ENCODE results near the gene ITPKC.

Gene ITPKC

DNA sequence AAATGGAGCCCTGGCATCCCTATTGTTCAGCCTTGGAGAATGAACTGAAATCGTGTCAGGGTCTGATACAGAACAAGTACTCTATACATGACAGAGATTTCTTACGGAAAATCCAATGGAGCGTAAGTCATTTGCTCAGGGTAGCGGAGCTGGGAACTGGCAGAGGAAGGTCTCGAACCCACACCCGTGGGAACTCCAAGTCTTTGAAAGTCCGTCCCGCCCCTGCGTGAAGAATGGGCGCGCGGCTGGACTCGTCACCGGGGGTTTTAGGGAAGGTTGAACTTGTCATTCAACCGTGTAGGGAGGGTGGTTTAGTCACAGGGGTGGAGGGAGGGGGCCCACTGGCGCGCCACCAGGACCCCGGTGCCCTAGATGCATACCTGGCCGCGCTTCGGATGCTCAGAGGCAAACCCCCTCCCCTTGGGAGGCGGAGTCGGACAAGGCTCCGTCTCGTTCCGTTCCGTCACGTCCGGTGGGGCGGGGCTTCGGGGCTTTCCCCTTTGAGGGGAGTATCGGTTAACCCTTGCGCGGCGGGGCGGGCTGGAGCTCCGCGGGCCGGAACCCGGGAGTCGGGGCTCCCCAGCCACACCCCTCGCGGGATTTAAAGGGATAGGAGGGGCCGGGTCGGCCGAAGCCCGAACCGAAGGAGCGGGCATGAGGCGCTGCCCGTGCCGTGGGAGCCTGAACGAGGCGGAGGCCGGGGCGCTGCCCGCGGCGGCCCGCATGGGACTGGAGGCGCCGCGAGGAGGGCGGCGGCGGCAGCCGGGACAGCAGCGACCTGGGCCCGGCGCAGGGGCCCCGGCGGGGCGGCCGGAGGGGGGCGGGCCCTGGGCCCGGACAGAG is at the start of gene ITPKC, which contains the start of gene COQ8B:
Gene ITPKC, plus strand, starts transcription at position 631 of the 843 bp plus-strand sequence. Its CDS starts 24 bp downstream, at position 655.
Gene COQ8B, minus strand, starts transcription at position 405 of the 843 bp plus-strand sequence. CDS start 2,254 bp downstream, outside the sequence.
- peak; percentile 100 for DNase-seq (ENCODE audit: low read depth in 2 of 2)

DNA sequence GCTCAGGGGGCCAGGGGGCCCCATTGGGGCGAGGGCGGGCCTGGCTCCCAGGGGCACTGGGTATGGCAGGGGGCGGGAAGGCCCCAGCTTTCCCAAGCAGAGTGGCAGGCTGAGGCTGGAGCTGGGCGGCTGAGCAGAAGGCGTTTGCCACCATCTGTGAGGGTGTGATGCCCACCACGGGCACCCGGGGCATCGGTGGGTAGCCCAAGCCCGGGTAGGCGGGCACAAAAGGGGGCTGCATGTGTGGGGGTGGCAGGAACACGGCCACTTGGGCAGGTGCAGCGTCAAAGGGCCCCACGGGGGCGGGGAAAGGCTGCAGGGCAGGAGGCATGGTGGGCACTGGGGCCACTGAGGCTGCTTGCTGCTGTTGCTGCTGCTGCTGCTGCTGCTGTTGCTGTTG is 49.3 kb upstream of the ITPKC start:
- DNase-seq (ENCODE audit: low read depth in 2 of 2): no peak

DNA sequence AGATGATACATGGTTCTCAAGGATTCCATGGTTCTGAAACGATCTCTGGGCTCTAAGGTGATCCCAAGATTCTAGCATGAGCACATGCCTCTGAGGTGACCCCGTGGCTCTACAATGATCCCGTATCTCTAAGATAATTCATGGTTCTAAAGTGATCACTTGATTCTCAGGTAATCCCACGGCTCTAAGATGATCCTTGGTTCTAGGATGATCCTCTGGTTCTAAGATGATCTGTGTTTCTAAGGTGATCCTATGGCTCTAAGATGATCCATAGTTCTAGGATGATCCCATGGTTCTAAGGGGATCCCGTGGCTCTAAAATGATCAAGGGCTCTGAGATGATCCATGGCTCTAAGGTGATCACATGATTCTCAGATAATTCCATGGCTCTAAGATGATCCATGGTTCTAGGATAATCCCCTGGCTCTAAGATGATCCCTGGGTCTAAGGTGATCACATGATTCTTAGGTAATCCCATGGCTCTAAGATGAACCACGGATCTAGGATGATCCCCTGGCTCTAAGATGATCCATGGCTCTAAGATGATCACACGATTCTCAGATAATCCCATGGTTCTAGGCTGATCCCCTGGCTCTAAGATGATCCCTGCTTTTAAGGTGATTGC is 47.8 kb upstream of the ITPKC start:
- no peak for DNase-seq (ENCODE audit: low read depth in 2 of 2)

DNA sequence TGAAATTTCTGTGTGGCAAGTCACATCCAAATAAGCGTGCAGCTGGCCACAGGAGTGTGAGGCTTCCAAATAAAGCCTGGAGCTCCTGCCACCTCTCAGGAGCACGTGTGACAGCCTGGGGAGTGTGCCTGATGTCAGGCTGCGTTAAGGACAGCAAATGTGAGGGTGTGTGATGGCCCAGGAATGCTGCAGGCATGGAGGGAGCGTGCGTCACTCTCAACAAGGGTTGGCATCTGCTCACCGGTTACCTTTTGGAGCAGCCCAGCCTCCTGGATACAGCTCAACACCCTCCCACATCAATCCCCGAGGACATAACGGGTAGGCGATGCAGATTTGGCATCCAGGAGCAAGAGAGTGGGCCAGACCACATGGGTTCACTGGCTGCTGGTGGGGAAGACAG is 45.5 kb upstream of the ITPKC start:
- DNase-seq (ENCODE audit: low read depth in 2 of 2): no peak

DNA sequence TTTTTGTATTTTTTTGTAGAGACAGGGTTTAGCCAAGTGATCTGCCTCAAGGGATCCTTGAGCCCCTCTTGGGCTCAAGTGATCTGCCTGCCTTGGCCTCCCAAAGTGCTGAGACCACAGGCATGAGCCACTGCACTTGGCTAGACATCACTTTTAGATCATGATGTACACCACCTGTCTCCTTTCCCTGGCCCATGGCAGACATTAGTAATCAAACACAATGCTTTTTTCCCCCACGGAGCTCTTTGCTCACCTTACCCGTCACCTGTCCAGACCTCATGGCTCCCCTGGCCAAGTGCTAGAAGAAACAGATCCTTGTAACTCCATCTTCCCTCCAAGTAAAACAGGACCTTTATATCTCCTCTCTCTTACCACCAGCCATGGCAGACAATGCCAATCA is 44.9 kb upstream of the ITPKC start:
- DNase-seq (ENCODE audit: low read depth in 2 of 2): no peak

DNA sequence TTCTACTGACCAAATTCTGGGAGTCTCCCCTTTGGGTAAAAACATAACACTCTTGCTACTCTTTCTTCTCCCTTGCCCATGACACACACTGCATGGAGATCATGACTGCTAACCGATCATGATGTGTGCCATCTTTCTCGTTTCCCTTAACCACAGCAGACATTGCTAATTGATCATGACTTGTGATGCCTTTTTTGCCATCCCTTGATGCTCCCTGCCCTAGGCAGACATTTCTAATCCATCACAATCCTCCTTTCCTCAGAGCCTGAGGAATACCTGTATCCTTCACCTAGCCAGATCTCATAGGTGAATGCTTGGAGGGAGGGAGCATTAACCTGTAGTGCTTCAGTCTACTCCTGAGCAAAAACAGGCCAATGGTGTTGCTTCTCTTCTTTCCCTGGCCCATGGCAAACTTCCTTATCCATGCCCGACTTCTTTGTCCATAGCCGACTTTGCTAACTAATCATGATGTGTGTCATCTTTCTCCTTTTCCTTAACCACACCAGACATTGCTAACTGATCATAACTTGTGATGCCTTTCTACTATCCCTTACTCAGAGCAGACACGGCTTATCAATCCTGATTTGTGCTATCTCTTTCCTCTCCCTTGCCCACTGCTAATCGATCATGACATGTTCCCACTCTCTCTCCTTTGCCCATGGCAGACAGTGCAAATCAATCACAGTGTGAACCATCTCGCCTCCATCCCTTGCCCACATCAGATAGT is 44.2 kb upstream of the ITPKC start:
- no peak for DNase-seq (ENCODE audit: low read depth in 2 of 2)

DNA sequence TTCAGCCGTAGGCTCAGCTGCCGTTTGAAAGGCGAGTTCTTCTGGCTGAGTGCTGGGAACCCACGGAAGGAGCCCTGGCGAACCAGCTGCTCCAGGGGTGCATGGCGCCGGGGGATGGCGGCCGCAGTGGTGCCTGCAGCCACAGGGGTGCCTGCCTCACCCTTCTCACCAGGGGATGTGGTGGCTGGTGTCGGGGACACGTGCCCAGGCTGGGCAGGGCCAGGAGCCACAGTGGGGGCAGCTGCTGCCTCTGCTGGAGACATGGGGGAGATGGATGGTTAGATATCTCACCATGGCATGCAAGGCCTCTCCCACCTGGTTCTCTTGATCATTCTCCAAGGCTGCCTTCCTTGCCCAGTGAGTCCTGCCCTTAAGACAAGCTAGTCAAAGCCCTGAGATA is 43.5 kb upstream of the ITPKC start:
- no peak for DNase-seq (ENCODE audit: low read depth in 2 of 2)

DNA sequence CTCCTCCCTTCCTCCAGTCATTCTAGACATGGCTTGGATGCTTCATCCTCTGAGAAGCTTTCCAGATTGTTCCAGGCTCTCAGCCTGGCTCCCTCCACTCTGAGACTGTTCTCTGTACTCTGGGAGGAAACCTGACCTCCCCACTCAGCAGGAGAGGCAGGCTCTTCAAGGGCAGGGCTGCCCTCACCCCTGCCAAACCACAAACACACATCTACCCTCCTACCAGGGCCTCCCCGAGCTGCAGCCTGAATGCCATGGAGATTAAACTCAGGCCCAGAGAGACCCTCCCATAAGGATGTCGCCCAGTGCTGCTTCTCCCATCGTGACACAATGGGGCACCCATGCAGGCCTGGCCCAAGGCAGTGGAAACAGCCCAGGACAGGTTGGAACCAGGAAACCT is 42.6 kb upstream of the ITPKC start:
- DNase-seq (ENCODE audit: low read depth in 2 of 2): no peak

DNA sequence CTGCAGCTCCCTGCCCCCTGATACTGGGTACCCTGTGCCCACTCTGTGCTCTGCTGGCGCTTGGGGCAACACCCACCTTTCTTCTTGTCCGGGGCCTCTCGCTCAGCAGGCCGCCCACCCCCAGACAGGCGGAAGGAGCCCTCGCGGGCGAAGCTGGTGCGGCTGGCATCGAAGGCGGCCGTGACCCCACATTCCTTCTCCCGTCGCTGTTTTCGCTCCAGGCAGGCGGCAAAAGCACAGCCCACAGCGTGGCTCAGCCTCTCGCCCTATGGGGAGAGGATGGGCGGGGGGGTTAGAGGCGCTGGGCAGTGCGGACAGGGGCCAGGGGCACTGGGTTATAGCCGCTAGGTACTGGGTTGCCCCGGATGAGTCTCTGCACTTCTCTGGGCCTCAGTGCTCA is 39.8 kb upstream of the ITPKC start:
- DNase-seq (ENCODE audit: low read depth in 2 of 2): no peak

DNA sequence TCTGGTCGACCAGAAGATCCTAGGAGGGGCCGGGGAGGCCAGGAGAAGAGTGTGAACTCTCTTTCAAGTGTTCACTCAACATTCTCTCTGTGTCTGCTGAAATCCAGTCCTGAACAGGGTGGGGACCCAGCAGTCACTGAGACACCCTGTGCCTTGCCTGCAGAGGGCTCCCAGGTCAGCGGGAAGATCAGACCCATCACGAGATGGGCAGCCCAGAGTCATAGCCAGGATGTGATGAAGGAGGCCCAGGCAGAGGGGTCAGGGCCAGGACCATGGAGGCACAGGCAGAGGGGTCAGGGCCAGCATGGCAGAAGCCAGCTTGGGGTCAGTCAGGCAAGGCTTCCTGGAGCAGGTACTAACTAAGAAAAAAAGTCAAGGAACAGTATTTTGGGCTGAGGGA is 35.9 kb upstream of the ITPKC start:
- DNase-seq (ENCODE audit: low read depth in 2 of 2): no peak

DNA sequence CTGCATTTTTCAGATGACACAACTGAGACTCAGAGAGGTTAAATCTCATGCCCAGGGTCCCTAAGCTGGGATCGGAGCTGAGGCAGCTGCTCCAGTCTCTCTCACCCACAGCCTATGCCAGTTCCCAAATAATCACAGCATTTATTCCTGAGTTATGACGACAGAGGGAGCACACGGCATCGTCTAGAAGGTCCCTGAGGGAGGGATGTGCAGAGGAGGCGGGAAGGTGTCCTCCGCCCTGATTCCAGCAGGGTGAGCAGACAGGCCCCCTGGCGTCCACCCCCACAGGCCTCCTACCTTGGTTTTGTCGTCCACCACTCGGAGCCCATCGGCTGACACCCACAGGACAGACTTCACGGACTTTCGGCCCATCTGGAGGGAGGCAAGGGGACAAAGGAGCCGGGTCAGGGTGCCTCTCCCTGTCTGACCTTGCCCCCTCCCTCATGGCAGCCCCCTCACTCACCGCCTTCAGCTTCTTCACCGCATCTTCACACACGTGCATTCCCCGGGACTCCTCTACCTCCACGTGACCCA is 34.4 kb upstream of the ITPKC start:
- DNase-seq (ENCODE audit: low read depth in 2 of 2): no peak

DNA sequence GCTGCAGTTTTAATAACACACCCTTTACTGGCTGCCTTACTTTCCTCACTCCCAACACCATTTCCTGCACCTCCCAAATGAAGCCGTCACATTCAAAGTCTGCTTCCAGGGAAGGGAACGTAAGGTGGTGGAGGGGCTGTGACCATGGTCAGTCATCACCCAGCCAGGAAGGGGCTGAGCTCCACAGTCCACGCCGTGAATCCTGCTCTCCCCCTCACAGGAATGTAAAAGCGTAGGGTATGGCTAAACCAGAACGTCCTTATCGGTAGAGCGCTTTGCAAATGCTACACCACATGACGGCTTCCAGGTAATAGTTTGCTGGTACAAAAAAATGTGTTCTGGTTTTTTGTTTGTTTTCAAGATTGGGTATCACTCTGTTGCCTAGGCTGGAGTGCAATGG is 33.5 kb upstream of the ITPKC start:
- DNase-seq (ENCODE audit: low read depth in 2 of 2): no peak

DNA sequence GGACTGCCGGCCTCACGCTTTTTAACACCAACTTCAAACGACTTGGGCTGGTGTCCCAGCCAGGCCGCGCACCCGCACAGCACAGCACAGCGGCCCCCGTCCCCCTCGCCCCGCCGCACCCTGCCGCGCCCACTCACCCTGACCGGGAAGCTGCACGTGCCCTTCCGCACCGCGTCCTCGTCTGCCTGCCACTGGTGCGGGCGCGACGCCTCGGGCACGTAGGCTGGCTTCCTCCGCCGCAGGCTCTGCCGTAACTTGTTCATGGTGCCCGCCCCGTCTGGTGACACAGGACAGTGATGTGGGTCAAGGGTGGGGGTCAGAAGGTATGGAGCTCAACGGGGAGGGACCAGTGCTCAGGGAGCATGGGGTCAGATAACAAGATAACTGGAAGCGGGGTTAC is 32.6 kb upstream of the ITPKC start:
- no peak for DNase-seq (ENCODE audit: low read depth in 2 of 2)

DNA sequence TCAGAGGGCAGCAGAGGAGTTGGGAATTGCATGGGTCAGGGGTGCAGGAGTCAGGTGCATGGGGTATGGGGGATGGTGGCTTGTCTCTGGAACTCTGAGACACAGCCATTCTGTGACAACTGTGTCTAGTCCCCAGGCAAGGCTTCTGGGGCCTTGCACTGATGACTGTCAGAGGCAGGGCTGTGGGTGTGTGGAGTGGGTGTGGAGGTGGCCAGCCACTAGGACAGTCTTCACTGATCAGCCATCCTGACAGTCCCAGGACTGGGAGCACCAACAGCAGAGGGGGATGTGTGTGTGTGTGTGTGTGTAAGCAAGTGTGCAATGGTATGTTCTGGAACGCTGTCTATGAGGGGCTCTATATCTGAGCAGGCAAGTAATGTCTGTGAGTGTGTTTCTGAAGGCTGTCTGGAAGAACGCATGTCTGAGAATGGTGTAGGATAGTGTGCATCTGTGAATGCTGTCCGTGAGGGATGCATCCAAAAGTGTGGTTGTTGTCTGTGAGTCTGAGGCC is 31.8 kb upstream of the ITPKC start:
- no peak for DNase-seq (ENCODE audit: low read depth in 2 of 2)

DNA sequence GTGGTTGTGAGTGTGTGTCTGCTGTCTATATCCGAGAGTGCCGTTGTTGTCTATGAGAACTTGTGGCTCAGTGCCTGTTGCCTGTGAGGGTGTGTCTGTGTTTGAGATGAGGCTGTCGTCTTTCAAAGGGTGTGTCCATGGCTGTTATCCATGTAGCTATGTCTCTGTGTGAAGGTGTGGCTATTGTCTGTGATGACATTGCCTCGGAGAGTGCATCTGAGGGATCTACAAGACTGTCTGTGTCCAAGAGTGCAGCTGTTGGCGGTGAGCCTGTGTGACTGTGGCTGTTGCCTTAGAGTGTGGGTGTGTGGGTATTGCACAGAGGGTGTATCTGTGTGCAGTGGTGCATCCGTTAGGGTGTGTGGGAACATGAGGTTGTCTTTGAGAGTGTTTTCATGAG is 31.3 kb upstream of the ITPKC start:
- no peak for DNase-seq (ENCODE audit: low read depth in 2 of 2)

DNA sequence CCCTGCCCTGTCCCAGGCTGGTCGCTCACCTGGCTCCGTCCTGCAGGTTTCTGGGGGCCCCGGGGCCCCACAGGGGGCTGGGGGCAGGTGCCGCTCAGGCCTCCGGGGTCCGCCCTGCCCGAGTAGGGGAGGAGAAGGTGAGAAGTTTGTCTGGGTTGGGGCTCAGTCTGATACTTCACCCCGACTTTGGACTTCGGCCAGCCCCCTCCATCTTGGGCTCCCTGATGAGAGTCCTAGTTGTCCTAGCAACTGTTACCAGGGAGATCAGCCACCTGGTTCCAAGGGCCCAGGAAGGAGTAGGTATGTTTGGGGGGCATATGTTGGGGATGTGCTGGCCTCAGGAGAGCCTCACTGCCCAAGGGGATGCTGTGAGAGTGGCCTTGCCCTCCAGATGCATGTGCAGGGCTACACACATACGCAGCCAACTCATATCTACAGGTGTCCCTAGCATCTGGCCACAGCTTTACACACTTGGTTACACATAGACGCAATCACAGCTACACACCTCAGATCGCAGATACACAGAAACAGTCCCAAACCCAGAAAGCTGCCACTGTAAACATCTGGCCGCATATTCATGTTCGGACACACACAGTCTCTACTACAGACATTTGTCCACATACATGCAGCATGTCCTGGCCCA is 29.9 kb upstream of the ITPKC start:
- no peak for DNase-seq (ENCODE audit: low read depth in 2 of 2)

DNA sequence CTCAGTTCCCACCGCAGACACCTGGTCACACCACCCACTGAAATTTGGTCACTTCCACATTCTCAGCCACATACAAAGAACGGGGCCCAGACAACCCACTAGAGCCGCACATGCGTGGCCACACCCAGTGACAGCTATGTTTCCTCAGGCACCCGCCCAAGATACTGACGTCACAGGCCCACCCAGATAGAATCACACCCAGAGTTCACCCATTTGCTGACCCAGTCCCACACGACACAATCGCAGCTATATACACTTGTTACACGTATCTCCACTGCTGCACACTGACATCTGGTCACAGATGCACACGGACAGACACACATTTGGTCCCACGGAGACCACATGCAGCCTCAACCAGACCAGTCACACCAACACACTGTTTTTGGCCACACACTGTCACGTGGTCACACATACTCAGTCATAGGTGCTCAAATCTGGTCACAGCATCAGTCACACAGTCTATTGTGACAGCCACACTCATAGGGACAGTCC is 29.3 kb upstream of the ITPKC start:
- no peak for DNase-seq (ENCODE audit: low read depth in 2 of 2)

DNA sequence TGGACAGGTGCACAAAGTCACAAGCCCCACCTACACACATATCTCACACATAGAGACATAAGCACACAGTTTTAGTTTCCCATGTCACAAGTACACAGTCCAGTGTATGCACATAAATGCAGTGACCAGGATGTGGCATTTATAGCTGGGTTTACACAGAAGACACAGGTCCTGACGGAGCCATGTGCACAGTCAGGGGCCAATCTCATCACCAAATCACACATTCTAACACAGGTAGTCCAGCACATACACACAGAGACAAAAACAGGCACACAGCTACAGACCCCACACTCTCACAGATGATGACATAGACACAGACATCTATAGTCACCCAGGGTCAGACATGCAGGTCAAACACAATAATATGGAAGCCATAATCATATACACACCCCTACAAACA is 28.6 kb upstream of the ITPKC start:
- no peak for DNase-seq (ENCODE audit: low read depth in 2 of 2)

DNA sequence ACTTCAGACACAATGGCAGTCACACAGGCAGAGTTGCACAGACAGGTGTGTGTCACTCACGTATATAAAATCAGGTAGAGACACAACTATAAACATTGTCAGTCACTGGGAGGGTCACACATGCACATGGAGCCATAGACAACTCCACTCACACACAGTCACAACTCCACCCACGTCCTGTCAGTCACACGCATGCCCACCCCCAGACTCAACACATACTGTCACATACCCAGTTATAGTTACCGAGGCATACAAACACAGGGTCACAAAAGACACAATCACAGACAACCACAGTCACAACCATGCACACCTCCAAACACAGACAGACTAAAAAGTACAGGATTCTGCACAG is 27.9 kb upstream of the ITPKC start:
- DNase-seq (ENCODE audit: low read depth in 2 of 2): no peak

DNA sequence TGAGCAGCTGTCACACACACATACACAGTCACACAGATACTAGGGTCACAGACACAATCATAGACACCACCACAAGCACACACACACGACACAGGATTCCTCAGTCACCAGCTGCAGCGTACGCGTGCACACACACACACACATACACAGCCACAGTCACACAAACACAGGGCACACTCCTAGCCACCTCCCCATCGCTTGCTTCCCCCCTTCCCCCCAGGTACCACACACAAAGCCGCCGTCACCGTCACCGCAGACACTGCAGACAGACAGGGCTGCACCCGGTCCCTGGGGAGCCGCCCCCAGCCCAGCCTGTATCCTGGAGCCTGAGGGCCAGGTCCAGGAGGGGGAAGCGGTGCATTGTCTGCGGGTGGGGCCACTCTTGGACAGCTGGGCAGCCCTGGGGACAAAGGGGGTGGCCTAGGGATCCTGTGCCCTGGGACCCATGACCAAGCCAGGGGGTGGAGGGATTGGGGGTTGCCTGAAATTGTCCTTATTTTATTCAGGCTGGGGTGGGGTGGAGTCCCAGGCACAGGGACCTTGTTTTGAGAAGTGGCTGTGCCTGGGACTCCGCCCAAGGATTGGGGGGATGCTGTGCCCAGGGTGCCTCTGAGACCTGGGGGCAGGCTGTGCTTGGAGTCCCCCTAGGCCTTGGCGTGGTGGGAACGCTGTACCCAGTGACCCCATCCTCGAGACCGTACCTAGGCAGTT is 27.4 kb upstream of the ITPKC start:
- DNase-seq (ENCODE audit: low read depth in 2 of 2): no peak
